ENCODE measurements around the gene ZBTB24.

Gene ZBTB24

GRCh38 chr6:109458774-109459531 lies 24.1 kb downstream of the ZBTB24 start:
- no peaks in the 10 kb centered on the region; the same call in 1 of the 2 replicates for H3K36me3 ChIP-seq (ENCODE audit: control insufficient read depth, insufficient read depth, low read length)
- no peaks in the 10 kb centered on the region; the same call in 1 of the 2 replicates for H3K4me1 ChIP-seq (ENCODE audit: control insufficient read depth, insufficient read depth, low read length)
- no peak for DNase-seq (ENCODE audit: low read depth, low spot score)
- no peak overlapping the region for H3K4me3 ChIP-seq (ENCODE audit: low read length)
- no peak overlapping the region for H3K27ac ChIP-seq (ENCODE audit: low read length)
- no peaks in the 10 kb centered on the region for H3K27me3 ChIP-seq (ENCODE audit: control insufficient read depth, insufficient read depth, low read length)
- no CpG with 5 or more reads among the region's 5 CpGs for WGBS (ENCODE audit: insufficient coverage, insufficient read length)
- no peaks in the 10 kb centered on the region for H3K9me3 ChIP-seq (ENCODE audit: control insufficient read depth, insufficient read depth, low read length)

GRCh38 chr6:109457562-109457996 lies 25.4 kb downstream of the ZBTB24 start:
- WGBS (ENCODE audit: insufficient coverage, insufficient read length) = no CpG with 5 or more reads among the region's 6 CpGs
- H3K27ac ChIP-seq (ENCODE audit: low read length) = no peak overlapping the region
- H3K4me1 ChIP-seq (ENCODE audit: control insufficient read depth, insufficient read depth, low read length) = no peaks in the 10 kb centered on the region; the same call in 1 of the 2 replicates
- H3K9me3 ChIP-seq (ENCODE audit: control insufficient read depth, insufficient read depth, low read length) = no peaks in the 10 kb centered on the region
- no peaks in the 10 kb centered on the region for H3K27me3 ChIP-seq (ENCODE audit: control insufficient read depth, insufficient read depth, low read length)
- H3K36me3 ChIP-seq (ENCODE audit: control insufficient read depth, insufficient read depth, low read length) = peaks cover 7% of the 10 kb centered on the region
- no peak overlapping the region for H3K4me3 ChIP-seq (ENCODE audit: low read length)
- no peak for DNase-seq (ENCODE audit: low read depth, low spot score)

- H3K9me3 ChIP-seq (ENCODE audit: control insufficient read depth, insufficient read depth, low read length) = no peaks in the 10 kb centered on the region
- no peak overlapping the region for H3K27ac ChIP-seq (ENCODE audit: low read length)
- WGBS (ENCODE audit: insufficient coverage, insufficient read length) = no CpG with 5 or more reads among the region's 16 CpGs
- no peak for DNase-seq (ENCODE audit: low read depth, low spot score)
- H3K36me3 ChIP-seq (ENCODE audit: control insufficient read depth, insufficient read depth, low read length) = peaks cover 7% of the 10 kb centered on the region
- peak overlapping the region; percentile 70; the same call in 1 of the 2 replicates for H3K4me3 ChIP-seq (ENCODE audit: low read length)
- H3K27me3 ChIP-seq (ENCODE audit: control insufficient read depth, insufficient read depth, low read length) = no peaks in the 10 kb centered on the region
- H3K4me1 ChIP-seq (ENCODE audit: control insufficient read depth, insufficient read depth, low read length) = no peaks in the 10 kb centered on the region; the same call in 1 of the 2 replicates
Measured at GRCh38 chr6:109456710-109457561, 26.1 kb downstream of the ZBTB24 start.

- H3K4me1 ChIP-seq (ENCODE audit: control insufficient read depth, insufficient read depth, low read length) = no peaks in the 10 kb centered on the region; the same call in 1 of the 2 replicates
- no peaks in the 10 kb centered on the region for H3K9me3 ChIP-seq (ENCODE audit: control insufficient read depth, insufficient read depth, low read length)
- H3K27ac ChIP-seq (ENCODE audit: low read length) = no peak overlapping the region
- H3K27me3 ChIP-seq (ENCODE audit: control insufficient read depth, insufficient read depth, low read length) = no peaks in the 10 kb centered on the region
- H3K4me3 ChIP-seq (ENCODE audit: low read length) = peak overlapping the region; percentile 70
- WGBS (ENCODE audit: insufficient coverage, insufficient read length) = no CpG with 5 or more reads among the region's 38 CpGs
- peaks cover 11% of the 10 kb centered on the region for H3K36me3 ChIP-seq (ENCODE audit: control insufficient read depth, insufficient read depth, low read length)
- no peak for DNase-seq (ENCODE audit: low read depth, low spot score)
Measured at GRCh38 chr6:109456111-109456583, 26.9 kb downstream of the ZBTB24 start.

GRCh38 chr6:109455437-109456110 lies 27.4 kb downstream of the ZBTB24 start, which contains the start of gene MICAL1:
TSS of gene MICAL1 (minus strand) at chr6:109455772. CDS start at chr6:109454196, 1,576 bp downstream.
- Histone ChIP-seq H3K27ac (ENCODE audit: low read length) (no peak within 1 kb of the TSS), H3K4me3 (ENCODE audit: low read length) (peak within 1 kb of the TSS; percentile 70), H3K36me3 (ENCODE audit: control insufficient read depth, insufficient read depth, low read length) (peaks cover 11% of the 10 kb centered on the region), H3K4me1 (ENCODE audit: control insufficient read depth, insufficient read depth, low read length) (no peaks in the 10 kb centered on the region; the same call in 1 of the 2 replicates), H3K27me3 (ENCODE audit: control insufficient read depth, insufficient read depth, low read length) (no peaks in the 10 kb centered on the region), H3K9me3 (ENCODE audit: control insufficient read depth, insufficient read depth, low read length) (no peaks in the 10 kb centered on the region)
- no CpG with 5 or more reads among the region's 70 CpGs for WGBS (ENCODE audit: insufficient coverage, insufficient read length)
- no peak for DNase-seq (ENCODE audit: low read depth, low spot score)

GRCh38 chr6:109454496-109455436 lies 28.3 kb downstream of the ZBTB24 start:
- H3K36me3 ChIP-seq (ENCODE audit: control insufficient read depth, insufficient read depth, low read length) = peaks cover 16% of the 10 kb centered on the region
- no peak for DNase-seq (ENCODE audit: low read depth, low spot score)
- no CpG with 5 or more reads among the region's 48 CpGs for WGBS (ENCODE audit: insufficient coverage, insufficient read length)
- H3K4me3 ChIP-seq (ENCODE audit: low read length) = peak overlapping the region; percentile 70
- no peak overlapping the region for H3K27ac ChIP-seq (ENCODE audit: low read length)
- H3K4me1 ChIP-seq (ENCODE audit: control insufficient read depth, insufficient read depth, low read length) = no peaks in the 10 kb centered on the region; the same call in 1 of the 2 replicates
- no peaks in the 10 kb centered on the region for H3K9me3 ChIP-seq (ENCODE audit: control insufficient read depth, insufficient read depth, low read length)
- H3K27me3 ChIP-seq (ENCODE audit: control insufficient read depth, insufficient read depth, low read length) = no peaks in the 10 kb centered on the region

- H3K4me3 ChIP-seq (ENCODE audit: low read length) = no peak overlapping the region
- no peak for DNase-seq (ENCODE audit: low read depth, low spot score)
- H3K9me3 ChIP-seq (ENCODE audit: control insufficient read depth, insufficient read depth, low read length) = no peaks in the 10 kb centered on the region
- no peaks in the 10 kb centered on the region for H3K27me3 ChIP-seq (ENCODE audit: control insufficient read depth, insufficient read depth, low read length)
- no CpG with 5 or more reads among the region's 27 CpGs for WGBS (ENCODE audit: insufficient coverage, insufficient read length)
- peaks cover 16% of the 10 kb centered on the region for H3K36me3 ChIP-seq (ENCODE audit: control insufficient read depth, insufficient read depth, low read length)
- no peaks in the 10 kb centered on the region; the same call in 1 of the 2 replicates for H3K4me1 ChIP-seq (ENCODE audit: control insufficient read depth, insufficient read depth, low read length)
- no peak overlapping the region for H3K27ac ChIP-seq (ENCODE audit: low read length)
Measured at GRCh38 chr6:109453594-109454495, 29.2 kb downstream of the ZBTB24 start.

GRCh38 chr6:109453156-109453555 lies 29.9 kb downstream of the ZBTB24 start:
- no peak overlapping the region for H3K27ac ChIP-seq (ENCODE audit: low read length)

More at GRCh38 chr6:109453156-109453555, 29.9 kb downstream of the ZBTB24 start:
- no CpG with 5 or more reads among the region's 2 CpGs for WGBS (ENCODE audit: insufficient coverage, insufficient read length)
- H3K4me3 ChIP-seq (ENCODE audit: low read length) = no peak overlapping the region
- peaks cover 16% of the 10 kb centered on the region for H3K36me3 ChIP-seq (ENCODE audit: control insufficient read depth, insufficient read depth, low read length)
- H3K9me3 ChIP-seq (ENCODE audit: control insufficient read depth, insufficient read depth, low read length) = no peaks in the 10 kb centered on the region
- no peaks in the 10 kb centered on the region; the same call in 1 of the 2 replicates for H3K4me1 ChIP-seq (ENCODE audit: control insufficient read depth, insufficient read depth, low read length)
- no peak for DNase-seq (ENCODE audit: low read depth, low spot score)
- no peaks in the 10 kb centered on the region for H3K27me3 ChIP-seq (ENCODE audit: control insufficient read depth, insufficient read depth, low read length)

Data from iPS DF 6.9 (cell line).